ENCODE data around the gene FAM210B.
"Not testable (repeated sequence)": the region's sequence is repeated elsewhere in the genome, so short reads cannot be mapped to it uniquely, and the experiment has no call there.

The FAM210B gene

GRCh38 chr20:56392881-56393482 is 34.2 kb downstream of the FAM210B start:
- peak; percentile 32 for DNase-seq (ENCODE audit: low spot score)

DNA sequence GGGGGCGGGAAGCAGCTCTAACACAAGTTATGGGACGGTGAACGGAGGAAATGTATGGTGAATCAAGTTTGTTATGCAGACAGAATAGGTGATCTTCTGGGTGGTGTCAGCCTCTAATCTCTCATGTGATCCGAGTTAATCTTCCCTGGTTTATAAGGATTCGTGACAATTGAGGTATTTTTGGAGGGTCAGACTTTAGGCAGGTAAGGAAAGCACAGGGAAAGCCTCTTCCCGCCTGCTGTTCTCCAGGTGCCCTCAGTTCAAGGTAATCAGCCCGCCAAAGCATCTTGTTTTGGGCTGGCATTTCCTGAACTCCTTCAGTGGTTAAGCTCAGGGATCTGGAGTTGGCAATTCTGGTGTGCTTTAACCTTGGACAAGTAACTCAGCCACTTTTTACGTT is 34.9 kb downstream of the FAM210B start:
- no peak for DNase-seq (ENCODE audit: low spot score)

- no peak for DNase-seq (ENCODE audit: low spot score)
Observed at GRCh38 chr20:56395166-56395565, 36.4 kb downstream of the FAM210B start.

DNA sequence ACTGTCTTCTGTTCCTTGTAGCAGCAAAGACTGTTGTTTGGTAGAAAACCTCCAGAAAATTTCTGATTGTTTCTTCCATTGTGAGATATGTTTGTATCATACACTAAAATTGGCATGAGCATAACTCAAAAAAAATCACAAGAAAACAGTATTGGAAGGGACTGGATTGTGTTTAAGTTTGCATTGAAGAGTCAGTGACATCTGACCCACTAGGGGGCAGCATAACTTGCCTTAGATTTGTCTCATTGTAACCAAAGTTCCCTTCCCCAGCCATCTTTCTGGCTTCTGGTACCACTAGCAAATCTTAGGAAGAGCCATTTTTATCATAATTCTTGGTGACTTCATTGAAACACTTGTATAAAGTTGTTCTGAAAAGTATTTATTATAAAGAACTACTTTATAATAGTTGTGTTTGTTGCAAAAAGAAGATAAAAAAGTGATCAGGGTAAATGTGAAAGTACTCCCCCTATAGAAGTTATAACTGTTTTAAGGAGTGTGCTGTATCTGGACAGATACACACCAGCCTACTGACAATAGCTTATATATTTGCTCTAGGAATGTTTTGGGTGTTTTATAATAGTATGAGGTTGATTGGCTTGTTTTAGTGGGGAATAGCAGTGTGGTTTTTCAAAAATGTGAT is 41.3 kb downstream of the FAM210B start:
- DNase-seq (ENCODE audit: low spot score) = peak; percentile 36

DNA sequence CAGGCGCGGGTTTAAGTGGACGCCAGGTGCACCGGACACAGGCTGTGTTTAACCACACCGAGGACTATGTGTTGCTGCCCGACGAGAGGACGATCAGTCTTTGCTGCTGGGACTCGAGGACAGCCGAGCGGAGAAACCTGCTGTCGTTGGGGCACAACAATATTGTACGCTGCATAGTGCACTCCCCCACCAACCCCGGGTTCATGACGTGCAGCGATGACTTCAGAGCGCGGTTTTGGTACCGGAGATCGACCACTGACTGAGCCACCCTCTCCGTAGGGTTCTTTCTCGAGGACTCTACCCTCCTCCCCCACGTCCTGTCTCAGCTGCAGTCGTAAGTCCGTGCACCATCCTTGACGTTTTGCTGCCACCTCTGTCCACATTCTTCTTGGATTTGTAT is 44.7 kb downstream of the FAM210B start:
- DNase-seq (ENCODE audit: low spot score) = no peak

- DNase-seq (ENCODE audit: low spot score) = not testable (repeated sequence)
Observed at GRCh38 chr20:56405356-56405755, 46.6 kb downstream of the FAM210B start.

GRCh38 chr20:56406910-56407309 is 48.1 kb downstream of the FAM210B start:
- DNase-seq (ENCODE audit: low spot score) = no peak

DNA sequence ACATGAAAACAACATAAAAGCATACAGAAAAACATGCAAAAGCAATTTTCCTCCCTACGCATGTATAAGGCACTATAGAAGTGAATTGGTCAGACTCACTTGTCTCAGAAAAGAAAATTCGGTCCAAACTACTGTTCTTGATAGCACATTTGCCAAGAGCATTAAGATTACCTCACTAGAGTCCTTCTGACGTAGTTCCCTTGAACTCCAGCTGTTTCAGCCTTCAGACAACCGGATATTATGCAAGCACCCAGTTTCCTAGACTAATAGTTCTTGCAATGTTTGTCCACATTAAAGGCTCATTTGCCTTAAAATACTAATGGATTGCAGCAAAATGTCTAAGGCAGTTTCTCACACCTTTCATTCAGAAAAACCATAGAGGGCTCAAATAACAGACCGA is 50.7 kb downstream of the FAM210B start:
- DNase-seq (ENCODE audit: low spot score) = no peak

GRCh38 chr20:56409956-56410355 is 51.2 kb downstream of the FAM210B start:
- DNase-seq (ENCODE audit: low spot score) = no peak

DNA sequence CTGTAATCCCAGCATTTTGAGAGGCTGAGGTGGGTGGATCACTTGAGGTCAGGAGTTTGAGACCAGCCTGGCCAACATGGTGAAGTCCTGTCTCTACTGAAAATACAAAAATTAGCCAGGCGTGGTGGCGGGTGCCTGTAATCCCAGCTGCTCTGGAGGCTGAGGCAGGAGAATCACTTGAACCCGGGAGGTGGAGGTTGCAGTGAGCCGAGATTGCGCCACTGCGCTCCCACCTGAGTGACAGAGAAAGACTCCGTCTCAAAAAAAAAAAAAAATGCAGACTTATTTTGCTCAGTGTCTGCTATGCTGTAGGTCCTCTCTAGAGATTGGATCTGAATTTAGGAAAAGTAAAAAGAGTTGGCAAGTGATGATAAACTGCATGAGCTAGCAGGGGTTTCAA is 52.5 kb downstream of the FAM210B start:
- DNase-seq (ENCODE audit: low spot score) = not testable (repeated sequence)

DNA sequence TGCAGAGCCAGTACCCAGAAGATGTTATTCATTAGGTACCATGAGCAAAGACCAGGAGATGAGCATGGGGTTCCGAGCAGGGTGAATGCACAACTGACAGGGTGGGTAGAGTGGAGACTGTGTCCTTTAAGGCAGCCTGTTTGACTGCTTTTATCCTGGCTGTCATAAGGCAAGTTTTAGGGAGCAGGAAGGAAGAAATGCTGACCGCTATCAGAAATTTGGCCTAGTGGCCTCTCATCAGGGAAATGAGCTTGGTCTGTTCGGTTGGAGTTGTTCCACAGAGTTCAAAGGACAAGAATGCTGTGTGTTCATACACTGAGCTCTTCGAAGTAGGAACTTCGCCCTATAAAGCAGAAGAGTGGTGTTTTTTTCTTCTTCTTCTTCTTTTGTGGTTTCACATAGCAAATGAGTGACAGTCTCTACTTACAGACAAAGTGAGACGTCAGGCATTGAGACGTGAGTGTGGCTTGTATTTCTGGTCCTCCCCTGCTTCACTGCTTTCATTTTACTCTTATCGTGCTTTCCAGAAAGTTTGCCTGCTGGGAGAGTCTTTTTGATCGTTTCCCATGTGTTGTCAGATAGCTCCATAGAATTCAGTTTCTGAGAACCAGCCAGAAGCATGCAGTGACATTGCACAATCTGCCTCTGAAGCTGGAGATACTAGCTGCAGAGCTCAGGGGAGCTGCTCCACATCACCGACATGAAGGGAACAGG is 53.1 kb downstream of the FAM210B start, which contains the start of gene CASS4:
Gene CASS4, plus strand, starts transcription at position 502 of the 714 bp plus-strand sequence. Its CDS starts 199 bp downstream, at position 701.
- no peak for DNase-seq (ENCODE audit: low spot score)

- DNase-seq (ENCODE audit: low spot score) = no peak
Observed at GRCh38 chr20:56412473-56412790, 53.7 kb downstream of the FAM210B start.

DNA sequence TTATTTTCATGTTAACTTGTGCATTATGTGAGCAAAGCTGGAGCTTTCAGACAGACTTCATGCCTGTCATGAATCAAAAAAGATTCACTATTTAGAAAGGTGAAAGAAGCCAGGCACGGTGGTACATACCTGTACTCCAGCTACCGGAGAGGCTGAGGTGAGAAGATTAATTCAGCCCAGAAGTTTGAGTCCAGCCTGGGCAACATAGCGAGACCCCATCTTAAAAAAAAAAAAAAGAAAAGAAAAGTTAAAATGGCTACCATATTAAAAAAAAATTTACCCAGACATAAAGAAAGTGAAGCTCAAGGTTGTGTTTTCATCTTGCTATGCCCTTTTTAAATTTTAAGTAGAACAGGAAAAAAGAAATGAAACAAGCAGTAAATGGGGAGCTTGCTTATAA is 54.2 kb downstream of the FAM210B start:
- DNase-seq (ENCODE audit: low spot score) = no peak

DNA sequence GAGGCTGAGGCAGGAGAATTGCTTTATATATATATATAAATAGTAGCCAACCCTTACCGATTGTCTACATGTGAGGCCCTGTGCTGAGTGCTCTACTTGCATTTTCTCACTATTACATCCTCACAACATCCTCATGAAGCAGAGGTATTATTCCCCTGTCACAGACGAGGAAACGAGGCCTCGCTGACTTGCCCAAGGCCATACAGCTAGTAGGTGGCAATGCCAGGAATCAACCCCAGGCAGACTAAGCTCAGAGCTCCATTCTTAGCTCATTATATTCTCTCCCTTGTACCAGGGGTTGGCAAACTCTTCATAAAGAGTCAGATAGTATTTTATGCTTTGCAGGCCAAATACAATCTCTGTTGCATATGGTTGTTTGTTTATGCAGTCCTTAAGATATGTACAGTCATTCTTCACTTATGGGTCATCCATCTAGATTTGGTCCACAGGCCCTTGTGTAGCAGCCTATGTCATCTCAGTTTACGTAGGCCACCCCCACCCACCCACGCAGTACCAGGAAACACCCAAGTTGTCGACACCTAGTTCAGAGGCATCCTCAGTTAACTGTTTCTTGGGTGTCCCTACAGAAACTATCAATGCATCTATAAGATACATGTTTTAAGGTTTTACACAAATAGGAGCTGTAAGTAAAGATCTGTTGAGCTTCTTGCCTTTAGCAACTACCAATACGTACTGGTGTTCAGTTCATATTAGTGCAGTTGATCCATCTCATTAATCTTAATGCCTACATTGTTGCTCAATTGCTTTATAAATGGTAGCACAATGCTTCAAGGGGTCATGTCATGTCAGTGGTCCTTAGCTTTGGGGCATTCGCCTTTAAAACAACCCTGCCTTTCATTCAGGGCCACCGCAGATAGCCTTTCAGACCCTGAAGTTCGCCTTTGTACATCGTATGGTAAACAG is 56.3 kb downstream of the FAM210B start:
- DNase-seq (ENCODE audit: low spot score) = no peak

GRCh38 chr20:56417402-56417801 is 58.6 kb downstream of the FAM210B start:
- no peak for DNase-seq (ENCODE audit: low spot score)

DNA sequence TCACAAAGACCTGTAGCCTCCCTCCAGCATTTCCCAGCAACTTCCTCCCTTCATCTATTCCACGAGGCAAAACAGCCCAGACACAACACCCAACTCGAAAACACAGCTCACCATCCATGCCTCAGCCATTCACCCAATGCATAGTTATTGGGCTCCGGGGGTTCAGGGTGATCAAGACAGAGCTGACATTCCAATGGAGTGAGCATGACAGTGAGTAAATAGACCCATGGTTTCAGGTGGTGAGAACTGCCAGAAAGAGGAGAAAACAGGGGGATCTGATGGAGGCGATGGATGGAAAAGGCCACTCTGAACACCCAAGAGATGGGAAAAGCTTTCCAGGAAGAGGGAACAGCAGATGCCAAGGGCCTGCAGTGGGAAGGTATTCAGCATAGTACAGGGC is 59.1 kb downstream of the FAM210B start:
- DNase-seq (ENCODE audit: low spot score) = no peak
